HepG2 (cell line): ENCODE data around the gene ADGRG6. TPM values are rescaled to one million over a fixed set of nuclear protein-coding genes. Genes with fewer than 3 reads are reported as not detected.
A peak's percentile ranks its signal among the peaks of the same experiment; 100 is the strongest.

Source experiments
- GATA4 ChIP-seq: sonication (generic); IDR thresholded peaks from 2 replicates; pipeline ENCODE4 v1.6.1; 2016; ENCODE audit warnings: antibody characterized with exemption, low read depth, borderline replicate concordance
- HDAC6 ChIP-seq: fragments of 200-600 bp; sonication (generic); IDR thresholded peaks from 2 replicates; pipeline ENCODE4 v1.7.0; 2017; ENCODE audit warnings: mild to moderate bottlenecking, antibody characterized with exemption, low read length, low read depth
- NFE2L2 ChIP-seq: fragments of 150-350 bp; IDR thresholded peaks from 2 replicates; pipeline ENCODE4 v1.6.1; 2014; ENCODE audit warnings: low read length
- REL ChIP-seq: sonication (generic); formaldehyde crosslinking; conservative IDR thresholded peaks from 2 replicates; pipeline ENCODE4 v1.8.0; 2022; ENCODE audit warnings: mild to moderate bottlenecking, missing genetic modification reagents, moderate library complexity
- SKIL ChIP-seq: sonication (generic); formaldehyde crosslinking; IDR thresholded peaks from 2 replicates; pipeline ENCODE4 v1.8.0; 2022; ENCODE audit warnings: missing genetic modification reagents, mild to moderate bottlenecking, moderate library complexity, borderline replicate concordance
- TMF1 ChIP-seq: sonication (generic); formaldehyde crosslinking; IDR thresholded peaks from 2 replicates; pipeline ENCODE4 v1.8.1; 2022; ENCODE audit warnings: low read depth, missing genetic modification reagents
- TSC22D2 ChIP-seq: sonication (generic); formaldehyde crosslinking; IDR thresholded peaks from 2 replicates; pipeline ENCODE4 v1.5.1; 2020; ENCODE audit warnings: missing genetic modification reagents, mild to moderate bottlenecking, borderline replicate concordance
- ZFP1 ChIP-seq: IDR thresholded peaks from 2 replicates; pipeline ENCODE4 v1.6.1; 2016
- ZNF326 ChIP-seq: sonication (generic); formaldehyde crosslinking; IDR thresholded peaks from 2 replicates; pipeline ENCODE4 v1.4.0; 2020; ENCODE audit warnings: missing genetic modification reagents, borderline replicate concordance
- ZNF7 ChIP-seq: IDR thresholded peaks from 2 replicates; pipeline ENCODE4 v1.6.1; 2016; ENCODE audit warnings: missing biosample characterization, missing genetic modification reagents
- ZNF75D ChIP-seq: sonication (generic); formaldehyde crosslinking; IDR thresholded peaks from 2 replicates; pipeline ENCODE4 v1.8.1; 2023; ENCODE audit warnings: missing genetic modification reagents, mild to moderate bottlenecking, borderline replicate concordance
- ZNF784 ChIP-seq: sonication (generic); formaldehyde crosslinking; IDR thresholded peaks from 2 replicates; pipeline ENCODE4 v1.5.1; 2020; ENCODE audit warnings: missing genetic modification reagents, mild to moderate bottlenecking, borderline replicate concordance
- polyA plus RNA-seq, 8 experiments: library from polyadenylated mRNA; depleted of rRNA in 3 of 8; stranded (reverse) in 7 of 8; unstranded in 1 of 8; fragments of >200 nt; fragmentation: Illumina TruSeq in 4 of 8; extraction: Trizol in 4 of 8; gene quantifications; 2 replicates each; pipeline versions ENCODE4 v1.2.1 to v1.2.3, GENCODE V29; 2011 to 2016; ENCODE audit warnings: low read depth in 4 of 8, missing spikeins in 1 of 8, mixed read lengths in 1 of 8; ENCODE audit not compliant: insufficient read depth in 1 of 8
- total RNA-seq, 5 experiments: library from RNA; depleted of rRNA; stranded (reverse); fragments of >200 nt; fragmentation: Illumina TruSeq; extraction: Trizol; gene quantifications; 2 replicates each; pipeline ENCODE4 v1.2.3, GENCODE V29; 2016; ENCODE audit warnings: low read depth in 1 of 5
- TF ChIP-seq, protein P1 (sequence below), 2 experiments: sonication (generic) in 1 of 2; formaldehyde crosslinking in 1 of 2; IDR thresholded peaks; 2 replicates each; pipeline versions ENCODE4 v1.6.1 to v1.9.0; 2014 to 2022; ENCODE audit warnings: antibody characterized with exemption in 1 of 2, borderline replicate concordance in 1 of 2, inconsistent platforms in 1 of 2, low read depth in 1 of 2, missing genetic modification reagents in 1 of 2
- TF ChIP-seq, protein P2 (sequence below): sonication (generic); formaldehyde crosslinking; IDR thresholded peaks from 2 replicates; pipeline ENCODE4 v1.9.0; 2021; ENCODE audit warnings: missing genetic modification reagents, borderline replicate concordance
- TF ChIP-seq, protein P3 (sequence below): sonication (generic); formaldehyde crosslinking; IDR thresholded peaks from 2 replicates; pipeline ENCODE4 v1.4.0; 2020; ENCODE audit warnings: missing genetic modification reagents

ADGRG6 gene
- total and polyA plus RNA-seq, 2 of the 13 experiments (the other 11 are each of a cell fraction or from before 2014, with no cell fraction given), result 129 to 249 TPM

DNA sequence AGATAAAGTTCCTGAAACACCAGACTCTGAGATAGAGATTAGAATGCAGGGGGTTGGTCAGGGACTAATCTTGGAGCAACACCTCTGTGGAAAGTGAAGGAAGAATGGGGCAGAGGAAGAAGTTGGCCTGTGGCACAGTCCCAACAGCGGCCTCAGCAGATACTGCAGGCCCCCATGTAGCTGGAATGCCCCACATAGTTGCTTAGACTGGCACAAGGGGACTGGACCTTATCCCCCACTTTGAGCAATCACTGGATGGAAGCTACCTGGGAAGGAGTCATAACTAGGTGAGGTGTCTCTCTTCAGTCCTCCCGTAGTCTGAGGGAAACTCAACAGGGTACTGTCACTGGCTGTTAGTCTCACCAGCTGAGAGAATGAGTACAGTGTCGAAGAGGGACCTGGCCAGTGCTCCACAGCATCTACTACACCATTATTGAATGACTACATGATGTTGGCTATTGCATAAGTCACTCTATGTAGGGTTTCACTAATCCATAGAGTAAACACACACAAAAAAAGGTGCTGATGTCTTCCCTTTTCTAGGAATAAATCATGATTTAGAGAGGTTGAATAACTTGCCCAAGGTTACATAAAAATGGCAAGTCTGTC lies 47.5 kb downstream of the ADGRG6 start (continued):
- TF ChIP-seq, protein P1, sequence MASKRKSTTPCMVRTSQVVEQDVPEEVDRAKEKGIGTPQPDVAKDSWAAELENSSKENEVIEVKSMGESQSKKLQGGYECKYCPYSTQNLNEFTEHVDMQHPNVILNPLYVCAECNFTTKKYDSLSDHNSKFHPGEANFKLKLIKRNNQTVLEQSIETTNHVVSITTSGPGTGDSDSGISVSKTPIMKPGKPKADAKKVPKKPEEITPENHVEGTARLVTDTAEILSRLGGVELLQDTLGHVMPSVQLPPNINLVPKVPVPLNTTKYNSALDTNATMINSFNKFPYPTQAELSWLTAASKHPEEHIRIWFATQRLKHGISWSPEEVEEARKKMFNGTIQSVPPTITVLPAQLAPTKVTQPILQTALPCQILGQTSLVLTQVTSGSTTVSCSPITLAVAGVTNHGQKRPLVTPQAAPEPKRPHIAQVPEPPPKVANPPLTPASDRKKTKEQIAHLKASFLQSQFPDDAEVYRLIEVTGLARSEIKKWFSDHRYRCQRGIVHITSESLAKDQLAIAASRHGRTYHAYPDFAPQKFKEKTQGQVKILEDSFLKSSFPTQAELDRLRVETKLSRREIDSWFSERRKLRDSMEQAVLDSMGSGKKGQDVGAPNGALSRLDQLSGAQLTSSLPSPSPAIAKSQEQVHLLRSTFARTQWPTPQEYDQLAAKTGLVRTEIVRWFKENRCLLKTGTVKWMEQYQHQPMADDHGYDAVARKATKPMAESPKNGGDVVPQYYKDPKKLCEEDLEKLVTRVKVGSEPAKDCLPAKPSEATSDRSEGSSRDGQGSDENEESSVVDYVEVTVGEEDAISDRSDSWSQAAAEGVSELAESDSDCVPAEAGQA (IDR thresholded peaks at IDR 0.05; ENCODE audit: low read depth), result no peak
- TF ChIP-seq, protein P1 (CRISPR knock-in tag; IDR thresholded peaks at IDR 0.05; ENCODE audit: borderline replicate concordance), result no peak
- 0 out of 2 replicates have a peak, but pooled peaks have one; percentile 61 for TF ChIP-seq ZFP1 (CRISPR knock-in tag)
- TF ChIP-seq ZNF75D (CRISPR knock-in tag), result no peak
- no peak; the same call in 1 of the 2 replicates for TF ChIP-seq SKIL (CRISPR knock-in tag)
- TF ChIP-seq, protein P2, sequence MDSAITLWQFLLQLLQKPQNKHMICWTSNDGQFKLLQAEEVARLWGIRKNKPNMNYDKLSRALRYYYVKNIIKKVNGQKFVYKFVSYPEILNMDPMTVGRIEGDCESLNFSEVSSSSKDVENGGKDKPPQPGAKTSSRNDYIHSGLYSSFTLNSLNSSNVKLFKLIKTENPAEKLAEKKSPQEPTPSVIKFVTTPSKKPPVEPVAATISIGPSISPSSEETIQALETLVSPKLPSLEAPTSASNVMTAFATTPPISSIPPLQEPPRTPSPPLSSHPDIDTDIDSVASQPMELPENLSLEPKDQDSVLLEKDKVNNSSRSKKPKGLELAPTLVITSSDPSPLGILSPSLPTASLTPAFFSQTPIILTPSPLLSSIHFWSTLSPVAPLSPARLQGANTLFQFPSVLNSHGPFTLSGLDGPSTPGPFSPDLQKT, result no peak
- no peak for TF ChIP-seq TMF1
- TF ChIP-seq, protein P3, sequence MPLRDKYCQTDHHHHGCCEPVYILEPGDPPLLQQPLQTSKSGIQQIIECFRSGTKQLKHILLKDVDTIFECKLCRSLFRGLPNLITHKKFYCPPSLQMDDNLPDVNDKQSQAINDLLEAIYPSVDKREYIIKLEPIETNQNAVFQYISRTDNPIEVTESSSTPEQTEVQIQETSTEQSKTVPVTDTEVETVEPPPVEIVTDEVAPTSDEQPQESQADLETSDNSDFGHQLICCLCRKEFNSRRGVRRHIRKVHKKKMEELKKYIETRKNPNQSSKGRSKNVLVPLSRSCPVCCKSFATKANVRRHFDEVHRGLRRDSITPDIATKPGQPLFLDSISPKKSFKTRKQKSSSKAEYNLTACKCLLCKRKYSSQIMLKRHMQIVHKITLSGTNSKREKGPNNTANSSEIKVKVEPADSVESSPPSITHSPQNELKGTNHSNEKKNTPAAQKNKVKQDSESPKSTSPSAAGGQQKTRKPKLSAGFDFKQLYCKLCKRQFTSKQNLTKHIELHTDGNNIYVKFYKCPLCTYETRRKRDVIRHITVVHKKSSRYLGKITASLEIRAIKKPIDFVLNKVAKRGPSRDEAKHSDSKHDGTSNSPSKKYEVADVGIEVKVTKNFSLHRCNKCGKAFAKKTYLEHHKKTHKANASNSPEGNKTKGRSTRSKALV, result no peak
- TF ChIP-seq HDAC6, result no peak
- TF ChIP-seq ZNF326 (CRISPR knock-in tag), result no peak
- no peak for TF ChIP-seq GATA4
- TF ChIP-seq ZNF784 (CRISPR knock-in tag), result no peak
- TF ChIP-seq ZNF7 (CRISPR knock-in tag), result no peak
- no peak for TF ChIP-seq TSC22D2 (CRISPR knock-in tag)
- TF ChIP-seq NFE2L2, result no peak
- no peak for TF ChIP-seq REL (CRISPR knock-in tag)
